PC-3 (cell line): ENCODE data around the gene IGFL3. TPM values are rescaled to one million over a fixed set of nuclear protein-coding genes. Genes with fewer than 3 reads are reported as not detected.

Source experiments
- ATAC-seq: fragments of 200-7000 bp; cut with Tn5 transposase; 2 replicates; pipeline ENCODE4 v1.9.1; 2020; ENCODE audit warnings: mild to moderate bottlenecking, moderate library complexity
- BruUV-seq: library from RNA; stranded (reverse); fragments of 400-500 nt; replicated peaks from 2 replicates; lab custom pipeline; 2021; lab: Mats Ljungman, UMichigan
- CTCF ChIA-PET: fragments of 300-600 bp; sonication (Branson Sonifier 250); formaldehyde crosslinking; loops from one replicate; lab custom pipeline; 2022; ENCODE audit warnings: antibody characterized with exemption; lab: Charles Lee
- POLR2A ChIA-PET: fragments of 300-600 bp; sonication (Branson Sonifier 250); formaldehyde crosslinking; loops from one replicate; lab custom pipeline; 2022; ENCODE audit warnings: antibody characterized with exemption; ENCODE audit not compliant: unreplicated experiment; lab: Charles Lee
- DNase-seq: peaks from one replicate; pipeline ENCODE4 v3.0.0-alpha.2; 2015
- H2AFZ ChIP-seq: fragments of 300-600 bp; sonication (generic); 2 replicates; pipeline ENCODE4 v1.6.0; 2016; ENCODE audit warnings: antibody characterized with exemption, low read length
- H3F3A ChIP-seq: fragments of 300-600 bp; sonication (generic); one replicate; pipeline ENCODE4 v1.6.0; 2017; ENCODE audit warnings: antibody characterized with exemption, low read length, control low read depth, mild to moderate bottlenecking; ENCODE audit not compliant: unreplicated experiment
- H3K27ac ChIP-seq: fragments of 300-600 bp; sonication (generic); 2 replicates; pipeline ENCODE4 v1.5.1; 2016; ENCODE audit warnings: mild to moderate bottlenecking, low read length
- H3K27me3 ChIP-seq: fragments of 300-600 bp; sonication (generic); 2 replicates; pipeline ENCODE4 v1.6.1; 2016; ENCODE audit warnings: low read length, mixed read lengths
- H3K36me3 ChIP-seq: fragments of 300-600 bp; sonication (generic); 2 replicates; pipeline ENCODE4 v1.6.1; 2016; ENCODE audit warnings: low read depth, mixed run types, low read length, mixed read lengths
- H3K4me1 ChIP-seq: fragments of 300-600 bp; sonication (generic); 2 replicates; pipeline ENCODE4 v1.5.1; 2016; ENCODE audit warnings: low read length; ENCODE audit not compliant: insufficient read depth
- H3K4me2 ChIP-seq: fragments of 300-600 bp; sonication (generic); 2 replicates; pipeline ENCODE4 v1.6.0; 2016; ENCODE audit warnings: low read length
- H3K4me3 ChIP-seq: fragments of 300-600 bp; sonication (generic); 2 replicates; pipeline ENCODE4 v1.5.1; 2016; ENCODE audit warnings: mild to moderate bottlenecking, low read length, mixed read lengths
- H3K79me2 ChIP-seq: fragments of 300-600 bp; sonication (generic); 2 replicates; pipeline ENCODE4 v1.6.1; 2017; ENCODE audit warnings: low read length, mixed read lengths
- H3K9ac ChIP-seq: fragments of 300-600 bp; sonication (generic); 2 replicates; pipeline ENCODE4 v1.6.0; 2016; ENCODE audit warnings: mild to moderate bottlenecking, low read length
- H3K9me2 ChIP-seq: fragments of 300-600 bp; sonication (generic); replicated peaks from 2 replicates; pipeline ENCODE4 v1.6.1; 2016; ENCODE audit warnings: mixed run types, low read length, mixed read lengths
- H3K9me3 ChIP-seq: fragments of 300-600 bp; sonication (generic); 2 replicates; pipeline ENCODE4 v1.6.1; 2016; ENCODE audit warnings: low read length, mixed read lengths
- H4K20me1 ChIP-seq: fragments of 300-600 bp; sonication (generic); 2 replicates; pipeline ENCODE4 v1.6.1; 2016; ENCODE audit warnings: low read length, mixed read lengths
- CTCF ChIP-seq: fragments of 300-600 bp; sonication (generic); conservative IDR thresholded peaks from 2 replicates; pipeline ENCODE4 v1.5.1; 2017; ENCODE audit warnings: antibody characterized with exemption, low read depth, mild to moderate bottlenecking, low read length
- EZH2 ChIP-seq: fragments of 300-600 bp; sonication (generic); IDR thresholded peaks from one replicate; pipeline ENCODE4 v1.6.1; 2017; ENCODE audit warnings: antibody characterized with exemption, mild to moderate bottlenecking, low read length; ENCODE audit not compliant: unreplicated experiment
- EZH2phosphoT487 ChIP-seq: fragments of 300-600 bp; sonication (generic); IDR thresholded peaks from 2 replicates; pipeline ENCODE4 v1.6.1; 2018; ENCODE audit warnings: mild to moderate bottlenecking, antibody characterized with exemption, low read length, borderline replicate concordance
- intact Hi-C: fragments of 100-400 bp; cut with micrococcal nuclease; formaldehyde crosslinking; loops from 2 replicates; pipeline ENCODE4 v1.9.0; 2023
- total RNA-seq: library from RNA; depleted of rRNA; stranded (reverse); fragments of >200 nt; gene quantifications from 2 replicates; pipeline ENCODE4 v1.2.3, GENCODE V29; 2014

The IGFL3 gene
- total RNA-seq, 1 experiment from 2014 or later = not detected

DNA sequence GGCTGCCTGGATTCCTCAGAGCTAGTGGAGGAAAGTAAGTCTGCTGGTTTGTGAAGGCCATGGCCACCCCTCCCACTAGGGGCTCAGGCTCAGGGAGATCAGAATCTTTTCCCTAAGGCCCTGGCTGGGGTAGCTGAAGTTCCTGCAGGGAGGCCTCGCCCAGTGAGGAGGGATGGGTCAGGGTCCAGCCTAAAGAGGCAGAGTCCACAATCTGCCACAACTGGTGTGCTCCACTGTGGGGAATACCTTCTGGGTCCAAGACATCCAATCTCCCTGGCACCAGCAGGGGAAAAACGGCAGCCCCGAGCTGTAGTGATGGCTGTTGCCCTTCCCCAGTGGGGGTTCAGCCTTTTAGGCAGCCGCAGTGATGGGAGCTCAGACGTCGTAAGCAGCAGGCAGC lies 23.2 kb downstream of the IGFL3 start:
- 0 out of 2 replicates have a peak, but pooled peaks cover 5% of the 10 kb centered on the region for H3K27me3 ChIP-seq
- BruUV-seq = no TSS peak
- H3K4me2 ChIP-seq = no peak overlapping the region
- no peaks in the 10 kb centered on the region for H3K9me3 ChIP-seq
- no peak overlapping the region for H3K27ac ChIP-seq
- H3K4me3 ChIP-seq = no peak overlapping the region
- no peaks in the 10 kb centered on the region for H3K4me1 ChIP-seq
- no peak for ATAC-seq
- CTCF ChIA-PET = no interaction called here
- TF ChIP-seq CTCF (no peak), EZH2phosphoT487 (no peak), EZH2 (no peak)
- H2AFZ ChIP-seq = no peak overlapping the region
- H3K9me2 ChIP-seq = no peaks in the 10 kb centered on the region
- no peaks in the 10 kb centered on the region for H3K79me2 ChIP-seq
- no peaks in the 10 kb centered on the region for H3F3A ChIP-seq
- H3K9ac ChIP-seq = no peak overlapping the region
- no peak for DNase-seq
- H4K20me1 ChIP-seq = no peaks in the 10 kb centered on the region
- no peaks in the 10 kb centered on the region for H3K36me3 ChIP-seq
- intact Hi-C loops = no loop called here
- POLR2A ChIA-PET = no interaction called here

- no peak for DNase-seq
- Histone ChIP-seq H3K9me3 (no peaks in the 10 kb centered on the region), H3K4me1 (no peaks in the 10 kb centered on the region), H2AFZ (no peak overlapping the region), H3K9me2 (no peaks in the 10 kb centered on the region), H3K9ac (no peak overlapping the region), H3K27ac (no peak overlapping the region), H4K20me1 (no peaks in the 10 kb centered on the region), H3K4me2 (no peak overlapping the region), H3F3A (no peaks in the 10 kb centered on the region), H3K36me3 (no peaks in the 10 kb centered on the region), H3K27me3 (0 out of 2 replicates have a peak, but pooled peaks cover 5% of the 10 kb centered on the region), H3K4me3 (no peak overlapping the region), H3K79me2 (no peaks in the 10 kb centered on the region)
- TF ChIP-seq CTCF (no peak), EZH2phosphoT487 (no peak), EZH2 (no peak)
- no peak for ATAC-seq
- intact Hi-C loops = no loop called here
- ChIA-PET POLR2A (no interaction called here), CTCF (no interaction called here)
- no TSS peak for BruUV-seq
Measured at GRCh38 chr19:46100344-46100743, 24.1 kb downstream of the IGFL3 start.

DNA sequence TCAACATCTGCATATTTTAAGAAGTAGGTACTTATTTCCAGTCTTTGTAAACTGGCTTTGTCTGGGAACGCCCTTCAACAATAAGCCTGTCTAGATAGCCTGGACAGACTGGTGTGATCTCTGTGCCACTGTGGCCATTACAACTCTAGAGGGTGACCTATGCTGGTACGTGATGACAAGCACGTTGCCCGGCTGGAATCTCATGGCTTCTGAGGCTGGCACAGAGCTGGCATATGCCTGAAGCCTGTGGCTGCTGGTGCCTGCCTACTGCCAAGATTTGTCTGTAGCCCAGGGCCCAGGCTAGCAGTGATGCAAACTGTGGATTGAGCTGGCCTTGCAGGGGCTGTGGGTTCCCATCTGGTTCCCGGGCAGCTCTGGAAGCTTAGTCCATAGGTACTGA lies 34.0 kb downstream of the IGFL3 start:
- Histone ChIP-seq H3K4me3 (no peak overlapping the region), H3K4me2 (no peak overlapping the region), H3K36me3 (no peaks in the 10 kb centered on the region), H3K9me2 (no peaks in the 10 kb centered on the region), H3K79me2 (no peaks in the 10 kb centered on the region), H3K27ac (no peak overlapping the region), H3K9ac (no peak overlapping the region), H2AFZ (no peak overlapping the region), H4K20me1 (no peaks in the 10 kb centered on the region), H3F3A (no peaks in the 10 kb centered on the region), H3K27me3 (peaks cover 35% of the 10 kb centered on the region), H3K9me3 (0 out of 2 replicates have a peak, but pooled peaks cover 5% of the 10 kb centered on the region), H3K4me1 (no peaks in the 10 kb centered on the region)
- ATAC-seq (no peak), DNase-seq (no peak)
- intact Hi-C loops = no loop called here
- ChIA-PET POLR2A (no interaction called here), CTCF (no interaction called here)
- no TSS peak for BruUV-seq
- TF ChIP-seq CTCF (no peak), EZH2phosphoT487 (no peak), EZH2 (no peak)
